Mesendoderm (in vitro differentiated cells): ENCODE results near the gene COA1.

Source experiments
- DNase-seq: peaks from one replicate; pipeline ENCODE4 v3.0.0; 2013
- H2AK5ac ChIP-seq: 2 replicates; pipeline ENCODE4 v1.6.1; 2013; ENCODE audit warnings: low read length, inconsistent platforms
- H2BK120ac ChIP-seq: 2 replicates; pipeline ENCODE4 v1.6.1; 2013; ENCODE audit warnings: low read depth, mild to moderate bottlenecking, low read length, moderate library complexity, mixed read lengths
- H2BK15ac ChIP-seq: replicated peaks from 2 replicates; pipeline ENCODE4 v1.6.1; 2013; ENCODE audit warnings: low read depth, mild to moderate bottlenecking, moderate library complexity
- H2BK5ac ChIP-seq: 2 replicates; pipeline ENCODE4 v1.6.1; 2013; ENCODE audit warnings: low read length, inconsistent platforms
- H3K18ac ChIP-seq: 2 replicates; pipeline ENCODE4 v1.6.1; 2013; ENCODE audit warnings: mild to moderate bottlenecking, low read length, mixed read lengths
- H3K23ac ChIP-seq: one replicate; pipeline ENCODE4 v1.6.1; 2013; ENCODE audit warnings: low read length
- H3K27ac ChIP-seq: 2 replicates; pipeline ENCODE4 v1.5.1; 2013; ENCODE audit warnings: low read depth, mild to moderate bottlenecking, inconsistent platforms, low read length, moderate library complexity
- H3K27me3 ChIP-seq: 2 replicates; pipeline ENCODE4 v1.6.1; 2013; ENCODE audit warnings: low read length, control low read depth, mild to moderate bottlenecking, inconsistent platforms; ENCODE audit not compliant: insufficient read depth, poor library complexity
- H3K36me3 ChIP-seq: 2 replicates; pipeline ENCODE4 v1.6.1; 2013; ENCODE audit warnings: low read length, inconsistent platforms; ENCODE audit not compliant: control insufficient read depth, insufficient read depth
- H3K4ac ChIP-seq: one replicate; pipeline ENCODE4 v1.6.1; 2013; ENCODE audit warnings: low read depth, mild to moderate bottlenecking, low read length, moderate library complexity
- H3K4me1 ChIP-seq: 2 replicates; pipeline ENCODE4 v1.6.1; 2013; ENCODE audit warnings: low read depth, low read length, inconsistent platforms; ENCODE audit not compliant: control insufficient read depth
- H3K4me2 ChIP-seq: 2 replicates; pipeline ENCODE4 v1.6.1; 2013; ENCODE audit warnings: low read length
- H3K4me3 ChIP-seq: 2 replicates; pipeline ENCODE4 v1.5.1; 2013; ENCODE audit warnings: mild to moderate bottlenecking, low read length
- H3K56ac ChIP-seq: one replicate; pipeline ENCODE4 v1.6.1; 2013; ENCODE audit warnings: low read length
- H3K79me1 ChIP-seq: 2 replicates; pipeline ENCODE4 v1.6.1; 2013; ENCODE audit warnings: low read length, inconsistent platforms
- H3K79me2 ChIP-seq: 2 replicates; pipeline ENCODE4 v1.6.1; 2013; ENCODE audit warnings: mild to moderate bottlenecking, low read length; ENCODE audit not compliant: control insufficient read depth, insufficient read depth
- H3K9ac ChIP-seq: 2 replicates; pipeline ENCODE4 v1.6.1; 2013; ENCODE audit warnings: low read length, inconsistent platforms
- H4K5ac ChIP-seq: one replicate; pipeline ENCODE4 v1.6.1; 2013; ENCODE audit warnings: low read length
- H4K8ac ChIP-seq: one replicate; pipeline ENCODE4 v1.6.1; 2013; ENCODE audit warnings: low read depth, mild to moderate bottlenecking, control low read depth, low read length, moderate library complexity
- WGBS: extraction: QIAGEN DNeasy Blood & Tissue Kit; methylation state at CpG from one replicate; pipeline ENCODE4 v1.1.7; 2013; ENCODE audit warnings: low lambda C conversion rate, missing lambda C conversion rate; ENCODE audit not compliant: insufficient coverage; ENCODE audit errors: extremely low coverage; 5-methylcytosine and 5-hydroxymethylcytosine counted together

The COA1 gene

DNA sequence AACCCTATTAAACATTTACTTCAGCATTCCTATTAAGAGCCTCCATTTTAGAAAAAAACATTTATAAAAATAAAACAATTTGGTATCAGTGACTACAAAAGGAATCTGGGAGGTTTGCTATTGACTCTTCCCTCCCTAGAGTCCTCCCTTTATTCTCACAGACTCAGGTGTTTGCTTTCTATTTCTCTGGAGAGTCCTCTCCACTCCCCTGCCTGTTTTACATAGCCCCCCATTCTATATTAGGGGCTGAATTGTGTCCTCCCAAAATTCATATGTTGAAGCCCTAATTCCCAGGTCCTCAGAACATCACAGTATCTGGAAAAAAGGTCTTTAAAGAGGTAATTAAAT, 69.8 kb downstream of the COA1 start:
- H3K27ac ChIP-seq: no peak overlapping the region
- H3K23ac ChIP-seq: no peak overlapping the region
- peaks cover 11% of the 10 kb centered on the region for H3K79me1 ChIP-seq
- H4K8ac ChIP-seq: no peak overlapping the region
- H3K56ac ChIP-seq: no peak overlapping the region
- H3K4me2 ChIP-seq: no peak overlapping the region
- H3K36me3 ChIP-seq: no peaks in the 10 kb centered on the region
- peaks cover 11% of the 10 kb centered on the region for H3K79me2 ChIP-seq
- H4K5ac ChIP-seq: no peak overlapping the region
- H3K4me1 ChIP-seq: peaks cover 5% of the 10 kb centered on the region
- H2BK5ac ChIP-seq: no peak overlapping the region
- H3K4me3 ChIP-seq: no peak overlapping the region
- H3K27me3 ChIP-seq: no peaks in the 10 kb centered on the region
- no peak overlapping the region for H2AK5ac ChIP-seq
- no peak for DNase-seq
- H3K18ac ChIP-seq: peak overlapping the region; percentile 28
- H2BK120ac ChIP-seq: no peak overlapping the region
- H2BK15ac ChIP-seq: no peak overlapping the region
- no peak overlapping the region for H3K9ac ChIP-seq
- no peak overlapping the region for H3K4ac ChIP-seq

DNA sequence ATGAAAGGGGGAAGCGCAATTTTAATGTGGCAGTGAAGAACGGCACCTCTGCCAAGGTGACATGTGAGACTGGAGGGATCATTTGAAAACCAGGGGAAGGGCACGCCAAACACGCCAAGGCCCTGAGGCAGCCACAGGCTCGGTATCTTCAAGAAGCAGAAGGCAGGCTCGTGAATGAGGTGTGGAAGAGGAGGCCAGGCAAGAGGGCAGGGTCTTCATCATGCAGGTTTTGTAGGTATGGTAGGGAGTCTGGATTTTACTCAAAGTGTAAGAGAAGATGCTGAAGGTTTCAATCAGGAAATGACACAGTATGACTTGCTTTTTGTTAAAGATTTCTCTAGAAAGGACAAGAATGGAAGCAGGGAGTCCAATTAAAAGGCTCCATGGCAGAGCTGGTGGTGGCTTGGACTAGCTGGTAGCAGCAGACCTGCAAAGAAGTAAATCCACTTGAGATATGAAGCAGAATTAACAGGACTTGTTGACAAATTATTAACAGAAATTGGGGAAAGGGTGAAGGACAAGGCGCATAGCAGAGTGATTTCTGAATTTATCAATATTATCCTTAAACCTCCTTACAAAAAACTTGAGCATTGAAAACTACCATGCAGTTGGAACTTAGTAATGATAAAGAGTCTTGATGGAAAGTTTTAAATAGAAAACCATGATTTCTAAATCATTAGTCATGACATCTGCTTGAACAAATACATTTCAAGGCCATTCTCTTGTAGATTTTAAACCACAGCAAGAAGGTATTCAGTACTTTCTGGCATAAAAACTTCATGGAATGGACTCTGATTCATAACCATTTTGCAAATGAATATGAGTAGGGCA, 70.4 kb downstream of the COA1 start:
- H3K23ac ChIP-seq: no peak overlapping the region
- no peak overlapping the region for H2BK15ac ChIP-seq
- no peak overlapping the region for H3K4me3 ChIP-seq
- no peak overlapping the region for H3K56ac ChIP-seq
- DNase-seq: no peak
- no CpG with 5 or more reads among the region's 7 CpGs for WGBS
- H2BK120ac ChIP-seq: no peak overlapping the region
- H3K9ac ChIP-seq: no peak overlapping the region
- H3K27ac ChIP-seq: no peak overlapping the region
- H3K36me3 ChIP-seq: no peaks in the 10 kb centered on the region
- H2AK5ac ChIP-seq: no peak overlapping the region
- peaks cover 10% of the 10 kb centered on the region for H3K79me1 ChIP-seq
- no peak overlapping the region for H4K5ac ChIP-seq
- no peak overlapping the region for H3K4ac ChIP-seq
- no peak overlapping the region for H4K8ac ChIP-seq
- H2BK5ac ChIP-seq: no peak overlapping the region
- peaks cover 5% of the 10 kb centered on the region for H3K4me1 ChIP-seq
- H3K27me3 ChIP-seq: no peaks in the 10 kb centered on the region
- H3K18ac ChIP-seq: no peak overlapping the region
- H3K79me2 ChIP-seq: peaks cover 9% of the 10 kb centered on the region
- H3K4me2 ChIP-seq: no peak overlapping the region

DNA sequence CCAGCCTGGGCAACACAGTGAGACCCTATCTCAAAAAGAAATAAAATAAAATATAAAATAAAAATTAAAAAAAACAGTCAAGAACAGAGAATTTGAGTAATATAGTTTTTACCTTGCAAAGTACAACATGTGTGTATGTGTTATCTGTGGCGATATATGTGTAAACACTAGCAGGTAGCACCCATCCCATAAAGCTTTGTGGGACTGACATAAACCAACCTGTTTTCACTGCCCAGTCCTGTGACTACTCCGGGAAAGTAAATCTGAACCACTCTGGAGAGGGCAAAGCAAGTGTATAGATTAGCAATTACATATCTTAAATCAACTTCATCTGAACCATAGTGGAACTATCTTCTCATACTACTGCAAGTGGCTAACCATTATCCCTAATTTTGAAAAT, 72.3 kb downstream of the COA1 start:
- no peak for DNase-seq
- no peak overlapping the region for H3K4me3 ChIP-seq
- peaks cover 11% of the 10 kb centered on the region for H3K79me2 ChIP-seq
- H4K5ac ChIP-seq: no peak overlapping the region
- no peak overlapping the region for H3K56ac ChIP-seq
- no peaks in the 10 kb centered on the region for H3K27me3 ChIP-seq
- no peak overlapping the region for H3K27ac ChIP-seq
- no peak overlapping the region for H3K4me2 ChIP-seq
- H3K4ac ChIP-seq: no peak overlapping the region
- H3K79me1 ChIP-seq: peaks cover 12% of the 10 kb centered on the region
- H2BK15ac ChIP-seq: no peak overlapping the region
- no peak overlapping the region for H2AK5ac ChIP-seq
- no peak overlapping the region for H4K8ac ChIP-seq
- no peak overlapping the region for H3K18ac ChIP-seq
- no peak overlapping the region for H2BK120ac ChIP-seq
- H3K4me1 ChIP-seq: peaks cover 5% of the 10 kb centered on the region
- no peak overlapping the region for H3K23ac ChIP-seq
- no peaks in the 10 kb centered on the region for H3K36me3 ChIP-seq
- no CpG with 5 or more reads among the region's 2 CpGs for WGBS
- no peak overlapping the region for H2BK5ac ChIP-seq
- no peak overlapping the region for H3K9ac ChIP-seq

DNA sequence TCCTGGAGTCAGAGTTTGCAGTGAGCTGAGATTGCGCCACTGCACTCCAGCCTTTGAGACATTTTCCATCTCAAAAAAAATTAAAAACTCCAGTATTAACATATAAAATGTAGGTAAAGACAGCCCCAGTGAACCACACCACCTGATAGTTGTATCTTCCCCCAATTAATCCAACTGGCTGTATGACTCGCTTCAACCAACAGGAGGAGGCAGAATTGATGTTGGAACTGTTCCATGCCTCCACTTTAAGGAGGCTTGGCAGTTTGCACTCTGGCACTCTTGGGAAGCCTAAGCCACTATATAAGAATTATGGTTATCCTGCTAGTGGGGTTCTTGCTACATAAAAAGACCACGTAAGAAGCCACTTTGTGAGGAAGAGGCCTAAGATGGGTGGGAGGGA, 73.7 kb downstream of the COA1 start:
- Histone ChIP-seq H3K9ac (no peak overlapping the region), H3K56ac (no peak overlapping the region), H3K36me3 (no peaks in the 10 kb centered on the region), H4K5ac (no peak overlapping the region), H3K18ac (no peak overlapping the region), H3K79me2 (peaks cover 9% of the 10 kb centered on the region), H3K4ac (no peak overlapping the region), H2AK5ac (no peak overlapping the region), H4K8ac (no peak overlapping the region), H2BK15ac (no peak overlapping the region), H2BK5ac (no peak overlapping the region), H3K79me1 (peaks cover 12% of the 10 kb centered on the region), H3K4me2 (no peak overlapping the region), H3K4me1 (peaks cover 5% of the 10 kb centered on the region), H3K27me3 (no peaks in the 10 kb centered on the region), H3K4me3 (no peak overlapping the region), H3K27ac (no peak overlapping the region), H2BK120ac (no peak overlapping the region), H3K23ac (no peak overlapping the region)
- no peak for DNase-seq
- no CpG with 5 or more reads among the region's 3 CpGs for WGBS

DNA sequence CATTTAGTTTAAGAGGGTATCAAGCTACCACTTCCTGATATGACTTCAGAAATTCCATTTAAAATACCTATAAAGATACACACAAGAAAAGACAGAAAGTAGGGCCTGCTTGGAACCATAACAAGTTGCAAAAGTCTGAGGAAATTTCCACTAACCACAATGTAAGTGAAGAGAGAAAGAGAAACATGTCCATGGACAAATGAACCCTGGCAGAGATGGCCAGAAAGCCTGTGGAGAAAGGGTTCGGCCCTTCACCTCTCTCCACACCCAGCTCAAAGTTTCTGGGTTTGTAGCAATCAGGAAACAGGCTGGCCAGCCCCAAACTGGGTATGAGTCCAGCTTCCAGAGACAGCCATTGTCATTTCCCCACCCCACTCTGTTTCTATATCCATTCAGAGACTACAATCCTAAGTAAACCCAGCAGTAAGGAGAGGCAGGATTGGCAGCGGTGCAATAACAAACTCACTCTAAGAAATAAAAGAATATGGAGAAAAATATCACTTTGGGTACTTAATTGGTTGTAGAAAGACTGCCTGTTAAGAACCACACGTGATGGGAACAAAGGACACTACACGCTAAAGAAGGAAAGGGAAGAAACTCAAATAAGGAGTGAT, 75.3 kb downstream of the COA1 start:
- Histone ChIP-seq H3K9ac (no peak overlapping the region), H4K5ac (no peak overlapping the region), H3K36me3 (no peaks in the 10 kb centered on the region), H3K4me1 (peaks cover 4% of the 10 kb centered on the region), H3K18ac (no peak overlapping the region), H2BK15ac (no peak overlapping the region), H4K8ac (no peak overlapping the region), H3K4ac (no peak overlapping the region), H2BK120ac (no peak overlapping the region), H3K79me2 (peaks cover 7% of the 10 kb centered on the region), H3K56ac (no peak overlapping the region), H3K27ac (no peak overlapping the region), H2AK5ac (no peak overlapping the region), H3K79me1 (peaks cover 9% of the 10 kb centered on the region), H3K4me3 (no peak overlapping the region), H2BK5ac (no peak overlapping the region), H3K4me2 (no peak overlapping the region), H3K27me3 (no peaks in the 10 kb centered on the region), H3K23ac (no peak overlapping the region)
- DNase-seq: no peak
- no CpG with 5 or more reads among the region's 4 CpGs for WGBS

DNA sequence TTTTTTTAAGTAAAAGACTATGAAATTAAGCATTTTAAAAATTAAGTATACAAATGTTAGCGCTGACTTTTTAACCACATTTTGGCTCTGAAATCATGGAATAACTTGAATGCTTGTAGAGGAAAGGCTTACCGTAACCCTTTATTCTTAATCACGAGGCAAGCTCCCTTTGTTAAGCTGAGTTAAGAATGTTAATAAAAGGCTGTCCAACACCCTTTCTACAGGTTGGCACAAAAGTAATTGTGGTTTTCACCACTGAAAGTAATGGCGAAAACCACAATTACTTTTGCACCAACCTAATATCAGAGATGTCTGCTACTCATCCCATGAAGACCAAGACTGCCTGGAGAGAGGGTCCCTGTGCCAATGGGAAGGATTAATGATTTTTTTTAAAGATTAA, 75.9 kb downstream of the COA1 start:
- Histone ChIP-seq H4K8ac (no peak overlapping the region), H3K36me3 (no peaks in the 10 kb centered on the region), H3K79me2 (peaks cover 7% of the 10 kb centered on the region), H2AK5ac (no peak overlapping the region), H3K9ac (no peak overlapping the region), H4K5ac (no peak overlapping the region), H3K27ac (no peak overlapping the region), H3K56ac (no peak overlapping the region), H3K4me3 (no peak overlapping the region), H2BK15ac (no peak overlapping the region), H3K23ac (no peak overlapping the region), H3K4me2 (no peak overlapping the region), H3K4ac (no peak overlapping the region), H3K79me1 (peaks cover 7% of the 10 kb centered on the region), H2BK5ac (no peak overlapping the region), H2BK120ac (no peak overlapping the region), H3K27me3 (no peaks in the 10 kb centered on the region), H3K4me1 (peaks cover 3% of the 10 kb centered on the region), H3K18ac (no peak overlapping the region)
- no peak for DNase-seq
- no CpG with 5 or more reads among the region's 4 CpGs for WGBS
